Adrenal gland (tissue), 12 donors: ENCODE measurements around the gene SULT1C4. TPM values are rescaled to one million over a fixed set of nuclear protein-coding genes. Genes with fewer than 3 reads are reported as not detected.
"Not testable (repeated sequence)": the region's sequence is repeated elsewhere in the genome, so short reads cannot be mapped to it uniquely, and the experiment has no call there.

ENCODE experiments used
- DNase-seq, 7 donors: peaks; one replicate each; pipeline ENCODE4 v3.0.0-alpha.2; 2019 to 2020
- H3K27ac ChIP-seq, 5 donors: fragments of 200-600 bp; sonication (generic) in 4 of 5; 1 replicate in 3 of 5; 2 replicates in 2 of 5; pipeline versions ENCODE4 v1.5.1 to v1.8.0; 2016 to 2020; ENCODE audit warnings: mild to moderate bottlenecking in 1 of 5
- H3K27me3 ChIP-seq: fragments of 200-600 bp; 2 replicates; pipeline ENCODE4 v1.8.0; 2021
- H3K36me3 ChIP-seq, 2 donors: fragments of 200-600 bp; replicated peaks in 1 of 2; 1 replicate in 1 of 2; 2 replicates in 1 of 2; pipeline versions ENCODE4 v1.5.1 to v1.8.0; 2018 to 2022
- H3K4me1 ChIP-seq, 2 donors: fragments of 200-600 bp; replicated peaks in 1 of 2; 1 replicate in 1 of 2; 2 replicates in 1 of 2; pipeline versions ENCODE4 v1.5.1 to v1.8.0; 2018 to 2021
- H3K4me3 ChIP-seq, 4 donors: fragments of 200-600 bp; sonication (generic) in 3 of 4; one replicate each; pipeline ENCODE4 v1.5.1; 2016 to 2018
- H3K9me3 ChIP-seq, 3 donors: fragments of 200-600 bp; sonication (generic) in 1 of 3; replicated peaks in 1 of 3; 1 replicate in 2 of 3; 2 replicates in 1 of 3; pipeline versions ENCODE4 v1.5.1 to v1.8.0; 2016 to 2021
- CTCF ChIP-seq, 6 experiments: fragments of 450-650 bp in 4 of 6; fragments of 200-600 bp in 2 of 6; sonication (generic) in 1 of 6; IDR thresholded peaks; 1 replicate in 5 of 6; 2 replicates in 1 of 6; pipeline versions ENCODE4 v1.5.1 to v1.8.0; 2016 to 2021; ENCODE audit warnings: antibody characterized with exemption in 6 of 6, mild to moderate bottlenecking in 2 of 6, moderate library complexity in 1 of 6
- POLR2A ChIP-seq, 2 donors: fragments of 450-650 bp; IDR thresholded peaks; one replicate each; pipeline ENCODE4 v1.6.1; 2017; ENCODE audit warnings: antibody characterized with exemption in 2 of 2, mild to moderate bottlenecking in 2 of 2, moderate library complexity in 1 of 2
- WGBS, 4 donors: extraction: QIAGEN DNeasy Blood & Tissue Kit in 2 of 4; methylation state at CpG; one replicate each; pipeline versions ENCODE4 v1.1.5 to v1.1.7; 2013 to 2017; 5-methylcytosine and 5-hydroxymethylcytosine counted together
- intact Hi-C, 2 donors: fragments of 100-400 bp; cut with DNase I; formaldehyde crosslinking; loops; one replicate each; pipeline versions ENCODE4 v1.14.1 to v1.15.0; 2022 to 2023
- polyA plus RNA-seq, 3 donors: library from polyadenylated mRNA; stranded (reverse); fragments of 200-250 nt in 2 of 3; fragments of 350-450 nt in 1 of 3; fragmentation: Illumina TruSeq in 1 of 3; extraction: RNeasy Lipid Tissue Mini Kit (QIAGEN cat#74804) in 1 of 3; gene quantifications; one replicate each; pipeline ENCODE4 v1.2.3, GENCODE V29; 2013 to 2014
- total RNA-seq, 9 donors: library from RNA; depleted of rRNA in 4 of 9; stranded (reverse); fragments of >200 nt in 4 of 9; fragments of 120-200 nt in 1 of 9; fragmentation: NEBNext Ultra II Directional in 1 of 9; extraction: Animal tissue kit (Norgen Biotek cat#: 25700) in 1 of 9; gene quantifications; one replicate each; pipeline versions ENCODE4 v1.1.0 to v1.2.4, GENCODE V29; 2013 to 2023
- donor health status: healthy with polysubstance abuse.
- donor health status: Bipolar disorder and iron deficiency.
- donor health status: DM: yes; HTN: yes; CAD: no.
- donor health status: DM: no; HTN: no; CAD: no.
- donor health status: DM: no; HTN: no; CAD: no.
- donor health status: DM: yes; HTN: yes; CAD: no.

SULT1C4 gene
- total and polyA plus RNA-seq, 12 donors = 0.34 to 14.4 (median 1.6) TPM

- no peaks in the 10 kb centered on the region for H3K36me3 ChIP-seq
- H3K9me3 ChIP-seq = no peaks in the 10 kb centered on the region
- no peaks in the 10 kb centered on the region for H3K4me1 ChIP-seq
- no peak overlapping the region for H3K4me3 ChIP-seq
- TF ChIP-seq CTCF (IDR thresholded peaks at IDR 0.05) (no peak), POLR2A (IDR thresholded peaks at IDR 0.05) (no peak)
- DNase-seq = no peak
- no peak overlapping the region for H3K27ac ChIP-seq
- no peaks in the 10 kb centered on the region for H3K27me3 ChIP-seq
- WGBS, 4 donors = 70 to 83% (median 75%) methylated on average over 4 of the region's 4 CpGs
- intact Hi-C loops = no loop called here
These were observed 40.7 kb downstream of the SULT1C4 start for GRCh38 chr2:108418416-108418815.

- intact Hi-C loops = no loop called here
- Histone ChIP-seq H3K27me3 (no peaks in the 10 kb centered on the region), H3K36me3 (no peaks in the 10 kb centered on the region), H3K4me3 (no peak overlapping the region), H3K27ac (no peak overlapping the region), H3K9me3 (no peaks in the 10 kb centered on the region), H3K4me1 (no peaks in the 10 kb centered on the region)
- TF ChIP-seq POLR2A (IDR thresholded peaks at IDR 0.05) (no peak), CTCF (IDR thresholded peaks at IDR 0.05) (no peak)
- DNase-seq = no peak
- WGBS, 4 donors = 76 to 92% (median 86%) methylated on average over 1 of the region's 1 CpG
These were observed 45.3 kb downstream of the SULT1C4 start for GRCh38 chr2:108423067-108423466.

GRCh38 chr2:108423502-108424251, 45.9 kb downstream of the SULT1C4 start:
- Histone ChIP-seq H3K36me3 (no peaks in the 10 kb centered on the region), H3K4me1 (no peaks in the 10 kb centered on the region), H3K4me3 (no peak overlapping the region), H3K27ac (no peak overlapping the region), H3K9me3 (no peaks in the 10 kb centered on the region), H3K27me3 (no peaks in the 10 kb centered on the region)
- intact Hi-C loops = no loop called here
- 88 to 92% (median 91%) methylated on average over 8 of the region's 8 CpGs for WGBS, 4 donors
- TF ChIP-seq CTCF (IDR thresholded peaks at IDR 0.05) (no peak), POLR2A (IDR thresholded peaks at IDR 0.05) (no peak)
- no peak for DNase-seq

GRCh38 chr2:108428286-108429009, 50.7 kb downstream of the SULT1C4 start:
- Histone ChIP-seq H3K27ac (no peak overlapping the region), H3K27me3 (no peaks in the 10 kb centered on the region), H3K36me3 (no peaks in the 10 kb centered on the region), H3K9me3 (no peaks in the 10 kb centered on the region), H3K4me3 (no peak overlapping the region), H3K4me1 (no peaks in the 10 kb centered on the region)
- intact Hi-C loops = no loop called here
- TF ChIP-seq CTCF (IDR thresholded peaks at IDR 0.05) = no peak
- TF ChIP-seq POLR2A (IDR thresholded peaks at IDR 0.05) = no peak
- DNase-seq = no peak
- WGBS, 4 donors = 67 to 89% (median 78%) methylated on average over 2 of the region's 2 CpGs

GRCh38 chr2:108435578-108435977, 57.8 kb downstream of the SULT1C4 start:
- intact Hi-C loops, DNase-seq, H3K27me3 ChIP-seq, H3K36me3 ChIP-seq, H3K4me3 ChIP-seq, H3K9me3 ChIP-seq, H3K4me1 ChIP-seq, H3K27ac ChIP-seq: not testable (repeated sequence)
- WGBS, 4 donors = 100% methylated on average over 1 of the region's 1 CpG
